ENCODE data around the gene ST8SIA5. TPM values are rescaled to one million over a fixed set of nuclear protein-coding genes. Genes with fewer than 3 reads are reported as not detected.

ST8SIA5 gene
- total and polyA plus RNA-seq, 2 donors (not counting 3 experiments of a cell fraction or from before 2014, with no cell fraction given): 0.25 to 0.62 TPM

DNA sequence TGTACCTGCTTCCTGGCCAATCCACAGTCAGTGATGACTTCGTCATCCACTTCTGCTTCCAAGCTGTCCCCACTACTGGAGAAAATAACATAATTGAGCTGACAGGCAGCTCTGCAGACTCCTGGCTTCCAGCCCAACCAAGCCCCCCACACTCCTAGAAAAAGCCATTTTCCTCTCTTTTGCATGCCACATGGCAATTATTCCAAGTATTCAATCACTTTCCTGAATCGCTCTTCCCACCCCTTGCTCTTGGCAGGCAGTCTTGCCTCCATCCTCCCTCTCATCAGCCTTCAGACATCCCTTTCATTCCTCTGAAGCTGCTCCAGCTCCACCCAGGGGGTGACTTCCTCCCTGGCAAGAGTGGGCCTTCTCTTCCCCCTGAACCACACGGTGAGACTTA, 14.3 kb upstream of the ST8SIA5 start:
- H3K36me3 ChIP-seq (ENCODE audit: control insufficient read depth in 2 of 2, extremely low read depth in 1 of 2, insufficient read depth in 2 of 2, low read length in 2 of 2): no peaks in the 10 kb centered on the region
- no peak overlapping the region for H2AFZ ChIP-seq (ENCODE audit: low read depth, low read length)
- H3K4me2 ChIP-seq (ENCODE audit: insufficient read depth, low read length): no peak overlapping the region
- dilution Hi-C loops (cut with MboI; ENCODE audit: extremely low pct_ligation_motif_present, low sequenced_read_pairs): no loop called here
- no peak for DNase-seq (ENCODE audit: low read depth, low spot score)
- no peaks in the 10 kb centered on the region for H3K79me2 ChIP-seq (ENCODE audit: control insufficient read depth, insufficient read depth, low read length)
- no peaks in the 10 kb centered on the region for H3K9me1 ChIP-seq (replicated peaks; ENCODE audit: control insufficient read depth, extremely low read depth, insufficient read depth, low read length)
- intact Hi-C loops (cut with micrococcal nuclease): no loop called here
- no TSS peak for BruUV-seq (replicated peaks)
- FAIRE-seq: no peak
- ChIA-PET CTCF (interaction anchor here (1.1 kb wide), 1 partner anchor 113 kb away, joined by 4 read pairs; no protein-coding TSS in a partner anchor), POLR2A (interaction anchor here (0.7 kb wide), 1 partner anchor 506 kb away, joined by 3 read pairs; no protein-coding TSS in a partner anchor)
- no peaks in the 10 kb centered on the region for H4K20me1 ChIP-seq (replicated peaks; ENCODE audit: control insufficient read depth, extremely low read depth, insufficient read depth, low read length)
- no peaks in the 10 kb centered on the region for H3K9me3 ChIP-seq (replicated peaks; ENCODE audit: control insufficient read depth, insufficient read depth, low read length)
- no peak overlapping the region for H3K9ac ChIP-seq (replicated peaks; ENCODE audit: extremely low read depth, insufficient read depth, low read length)
- no peak for TF ChIP-seq MYC (IDR thresholded peaks at IDR 0.05; ENCODE audit: low read depth, low read length)
- TF ChIP-seq, protein P1, sequence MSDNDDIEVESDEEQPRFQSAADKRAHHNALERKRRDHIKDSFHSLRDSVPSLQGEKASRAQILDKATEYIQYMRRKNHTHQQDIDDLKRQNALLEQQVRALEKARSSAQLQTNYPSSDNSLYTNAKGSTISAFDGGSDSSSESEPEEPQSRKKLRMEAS (IDR thresholded peaks at IDR 0.05; ENCODE audit: insufficient read depth, insufficient read length): no peak
- no peak overlapping the region for H3K4me3 ChIP-seq (replicated peaks in 1 of 3; ENCODE audit: insufficient read depth in 1 of 3, low read depth in 1 of 3, low read length in 3 of 3)
- H3K27me3 ChIP-seq (ENCODE audit: control insufficient read depth in 2 of 2, insufficient read depth in 2 of 2, low read length in 2 of 2): no peaks in the 10 kb centered on the region
- H3K4me1 ChIP-seq (ENCODE audit: control insufficient read depth, extremely low read depth, insufficient read depth, low read length): no peaks in the 10 kb centered on the region
- no peak overlapping the region for H3K27ac ChIP-seq (ENCODE audit: insufficient read depth, low read depth, low read length)

DNA sequence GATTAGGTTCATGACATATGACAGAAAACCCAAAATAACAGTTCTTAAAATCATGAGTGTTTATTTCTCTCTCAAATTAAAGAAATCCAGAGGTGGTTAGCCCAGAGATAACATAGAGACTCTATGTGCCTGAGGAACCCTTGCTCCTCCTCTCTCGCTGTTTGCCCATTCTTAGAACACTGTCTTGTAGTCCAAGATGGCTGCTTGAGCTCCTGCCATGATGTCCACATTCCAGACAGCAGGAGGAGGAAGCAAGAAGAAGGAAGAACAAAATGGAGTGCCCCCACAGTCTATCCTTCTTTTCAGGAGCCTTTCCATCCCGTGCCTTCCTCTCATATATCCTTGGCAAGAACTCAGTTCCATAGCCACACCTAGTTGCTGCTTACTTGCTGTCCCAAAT, 13.9 kb upstream of the ST8SIA5 start:
- H3K9me1 ChIP-seq (replicated peaks; ENCODE audit: control insufficient read depth, extremely low read depth, insufficient read depth, low read length): no peaks in the 10 kb centered on the region
- H3K36me3 ChIP-seq (ENCODE audit: control insufficient read depth in 2 of 2, extremely low read depth in 1 of 2, insufficient read depth in 2 of 2, low read length in 2 of 2): no peaks in the 10 kb centered on the region
- TF ChIP-seq, protein P2, sequence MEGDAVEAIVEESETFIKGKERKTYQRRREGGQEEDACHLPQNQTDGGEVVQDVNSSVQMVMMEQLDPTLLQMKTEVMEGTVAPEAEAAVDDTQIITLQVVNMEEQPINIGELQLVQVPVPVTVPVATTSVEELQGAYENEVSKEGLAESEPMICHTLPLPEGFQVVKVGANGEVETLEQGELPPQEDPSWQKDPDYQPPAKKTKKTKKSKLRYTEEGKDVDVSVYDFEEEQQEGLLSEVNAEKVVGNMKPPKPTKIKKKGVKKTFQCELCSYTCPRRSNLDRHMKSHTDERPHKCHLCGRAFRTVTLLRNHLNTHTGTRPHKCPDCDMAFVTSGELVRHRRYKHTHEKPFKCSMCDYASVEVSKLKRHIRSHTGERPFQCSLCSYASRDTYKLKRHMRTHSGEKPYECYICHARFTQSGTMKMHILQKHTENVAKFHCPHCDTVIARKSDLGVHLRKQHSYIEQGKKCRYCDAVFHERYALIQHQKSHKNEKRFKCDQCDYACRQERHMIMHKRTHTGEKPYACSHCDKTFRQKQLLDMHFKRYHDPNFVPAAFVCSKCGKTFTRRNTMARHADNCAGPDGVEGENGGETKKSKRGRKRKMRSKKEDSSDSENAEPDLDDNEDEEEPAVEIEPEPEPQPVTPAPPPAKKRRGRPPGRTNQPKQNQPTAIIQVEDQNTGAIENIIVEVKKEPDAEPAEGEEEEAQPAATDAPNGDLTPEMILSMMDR (IDR thresholded peaks at IDR 0.05; ENCODE audit: extremely low read depth in 1 of 2, insufficient read depth in 1 of 2, low read depth in 1 of 2, low read length in 2 of 2): no peak
- H3K4me3 ChIP-seq (replicated peaks in 1 of 3; ENCODE audit: insufficient read depth in 1 of 3, low read depth in 1 of 3, low read length in 3 of 3): no peak overlapping the region
- no peaks in the 10 kb centered on the region for H3K9me3 ChIP-seq (replicated peaks; ENCODE audit: control insufficient read depth, insufficient read depth, low read length)
- H3K9ac ChIP-seq (replicated peaks; ENCODE audit: extremely low read depth, insufficient read depth, low read length): no peak overlapping the region
- H3K4me1 ChIP-seq (ENCODE audit: control insufficient read depth, extremely low read depth, insufficient read depth, low read length): no peaks in the 10 kb centered on the region
- H3K4me2 ChIP-seq (ENCODE audit: insufficient read depth, low read length): no peak overlapping the region
- intact Hi-C loops (cut with micrococcal nuclease) (no loop called here), dilution Hi-C loops (cut with MboI; ENCODE audit: extremely low pct_ligation_motif_present, low sequenced_read_pairs) (no loop called here)
- FAIRE-seq (no peak), DNase-seq (ENCODE audit: low read depth, low spot score) (no peak)
- ChIA-PET POLR2A (interaction anchor here (0.7 kb wide), 1 partner anchor 506 kb away, joined by 3 read pairs; no protein-coding TSS in a partner anchor), CTCF (no interaction called here)
- H3K79me2 ChIP-seq (ENCODE audit: control insufficient read depth, insufficient read depth, low read length): no peaks in the 10 kb centered on the region
- no peak overlapping the region for H2AFZ ChIP-seq (ENCODE audit: low read depth, low read length)
- H3K27me3 ChIP-seq (ENCODE audit: control insufficient read depth in 2 of 2, insufficient read depth in 2 of 2, low read length in 2 of 2): no peaks in the 10 kb centered on the region
- BruUV-seq (replicated peaks): no TSS peak
- no peak overlapping the region for H3K27ac ChIP-seq (ENCODE audit: insufficient read depth, low read depth, low read length)
- no peaks in the 10 kb centered on the region for H4K20me1 ChIP-seq (replicated peaks; ENCODE audit: control insufficient read depth, extremely low read depth, insufficient read depth, low read length)

All from endothelial cell of umbilical vein (primary cell).